Glomerular visceral epithelial cell (primary cell): Measurements from ENCODE around the gene BCKDHA.
"Not testable (repeated sequence)": the region's sequence is repeated elsewhere in the genome, so short reads cannot be mapped to it uniquely, and the experiment has no call there.

Experiments used
- DNase-seq: peaks from one replicate; pipeline ENCODE4 v3.0.0-alpha.2; 2016; ENCODE audit errors: extremely low spot score

Gene BCKDHA

DNA sequence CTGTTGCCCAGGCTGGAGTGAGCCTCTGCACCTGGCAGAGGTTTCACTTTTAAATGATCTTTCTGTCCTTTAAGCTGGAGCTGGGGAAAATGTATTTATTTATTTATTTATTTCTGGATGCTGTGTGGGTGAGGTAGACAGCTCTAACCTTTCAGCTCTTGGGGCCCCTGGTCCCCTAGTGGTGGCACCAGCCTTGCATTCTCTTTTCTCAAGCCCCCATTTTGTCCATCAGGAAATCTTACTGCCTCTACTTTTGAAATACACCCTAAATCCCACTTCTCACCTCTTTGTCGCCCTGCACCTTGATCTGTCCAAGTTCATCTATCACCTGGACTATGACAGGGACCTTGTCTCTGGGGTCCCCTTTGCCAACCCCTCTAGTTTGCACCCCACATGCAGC lies 31.5 kb upstream of the BCKDHA start:
- peak; percentile 28 for DNase-seq

DNA sequence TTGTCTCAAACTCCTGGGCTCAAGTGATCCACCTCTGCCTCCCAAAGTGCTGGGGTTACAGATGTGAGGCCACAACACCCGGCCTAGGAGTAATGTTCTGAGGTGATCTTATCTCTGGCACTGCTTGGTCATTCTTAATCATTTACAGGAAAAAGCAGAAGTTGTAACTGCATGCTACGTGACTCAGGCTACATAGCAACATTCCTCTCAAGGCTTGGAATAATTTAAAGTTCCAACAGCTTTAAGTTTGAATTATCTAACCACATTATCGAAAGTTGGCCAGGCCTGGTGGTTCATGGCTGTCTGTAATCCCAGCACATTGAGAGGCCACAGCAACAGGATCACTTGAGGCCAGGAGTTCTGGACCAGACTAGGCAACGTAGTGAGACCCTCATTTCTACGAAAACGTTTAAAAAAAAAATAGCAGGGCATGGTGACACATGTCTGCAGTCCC lies 29.7 kb upstream of the BCKDHA start:
- peak; percentile 86 for DNase-seq

DNA sequence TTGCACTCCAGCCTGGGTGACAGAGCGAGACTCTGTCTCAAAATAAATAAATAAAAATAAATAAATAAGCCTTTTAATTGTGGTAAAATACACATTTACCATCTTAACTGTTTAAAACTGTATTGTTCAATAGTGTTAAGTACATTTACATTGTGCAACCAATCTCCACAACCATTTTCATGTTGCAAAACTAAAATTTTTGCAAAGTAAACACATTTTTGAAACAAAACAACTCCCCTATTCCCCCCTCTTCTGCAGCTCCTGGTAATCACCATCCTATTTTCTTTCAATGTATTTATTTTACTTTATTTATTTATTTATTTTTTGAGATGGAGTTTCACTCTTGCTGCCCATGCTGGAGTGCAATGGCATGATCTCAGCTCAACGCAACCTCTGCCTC lies 27.8 kb upstream of the BCKDHA start:
- no peak for DNase-seq

DNA sequence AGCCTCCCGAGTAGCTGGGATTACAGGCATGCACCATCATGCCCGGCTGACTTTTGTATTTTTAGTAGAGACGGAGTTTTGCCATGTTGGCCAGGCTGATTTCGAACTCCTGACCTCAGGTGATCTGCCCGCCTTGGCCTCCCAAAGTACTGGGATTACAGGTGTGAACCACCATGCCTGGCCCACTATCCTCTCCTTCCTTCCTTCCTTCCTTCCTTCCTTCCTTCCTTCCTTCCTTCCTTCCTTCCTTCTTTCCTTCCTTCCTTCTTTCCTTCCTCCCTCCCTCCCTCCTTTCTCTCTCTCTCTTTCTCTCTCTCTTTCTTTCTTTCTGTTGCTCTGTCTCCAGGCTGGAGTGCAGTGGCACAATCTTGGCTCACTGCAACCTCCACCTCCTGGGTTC lies 26.5 kb upstream of the BCKDHA start:
- not testable (repeated sequence) for DNase-seq

DNA sequence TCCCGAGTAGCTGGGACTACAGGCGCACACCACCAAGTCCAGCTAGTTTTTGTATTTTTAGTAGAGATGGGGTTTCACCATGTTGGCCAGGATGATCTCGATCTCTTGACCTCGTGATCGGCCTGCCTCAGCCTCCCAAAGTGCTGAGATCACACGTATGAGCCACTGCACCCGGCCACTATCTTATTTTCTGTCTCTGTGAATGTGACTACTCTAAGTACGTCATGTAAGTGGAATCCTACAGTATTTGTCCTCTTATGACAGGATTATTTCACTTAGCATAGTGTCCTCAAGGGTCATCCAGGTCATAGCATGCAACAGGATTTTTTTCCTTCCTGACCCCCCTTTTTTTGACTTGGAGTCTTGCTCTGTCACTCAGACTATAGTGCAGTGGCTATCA lies 26.1 kb upstream of the BCKDHA start:
- DNase-seq, result no peak

DNA sequence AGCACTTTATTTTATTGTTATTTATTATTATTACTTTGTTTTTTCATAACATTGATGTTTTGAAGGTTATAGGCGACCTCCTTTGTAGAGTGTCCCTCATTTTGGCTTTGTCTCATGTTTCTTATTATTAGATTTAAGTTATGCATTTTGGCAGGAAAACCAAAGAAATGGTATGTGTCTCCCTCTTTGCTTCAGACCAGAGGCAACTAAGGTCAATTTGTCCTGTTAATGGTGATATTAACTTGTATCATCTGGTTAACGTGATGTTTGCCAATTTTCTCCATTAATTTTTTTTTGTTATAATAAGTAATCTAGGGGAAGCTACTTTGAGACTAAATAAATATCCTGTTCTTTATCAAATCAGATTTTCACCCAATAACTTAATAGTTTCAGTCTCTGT lies 25.1 kb upstream of the BCKDHA start:
- no peak for DNase-seq

DNA sequence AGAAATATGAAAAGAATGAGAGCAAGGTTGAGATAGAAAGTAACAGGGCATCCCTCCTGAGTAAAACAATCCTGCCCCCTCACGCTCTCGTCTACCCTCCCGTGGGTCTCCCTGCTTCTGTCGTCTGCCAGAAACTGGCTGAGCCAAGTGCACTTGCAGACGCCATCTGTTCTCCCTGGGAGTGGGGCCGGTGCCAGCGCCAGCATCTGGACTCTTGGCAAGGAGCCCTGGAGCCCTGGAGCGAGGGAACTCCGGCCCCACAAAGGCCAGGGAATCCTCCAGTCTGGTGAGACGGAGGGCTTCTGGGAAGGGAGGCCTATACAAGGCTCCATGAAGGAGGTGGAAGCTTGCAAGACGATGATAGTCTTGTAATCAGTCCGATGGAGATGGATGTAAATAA lies 23.6 kb upstream of the BCKDHA start:
- peak; percentile 48 for DNase-seq

DNA sequence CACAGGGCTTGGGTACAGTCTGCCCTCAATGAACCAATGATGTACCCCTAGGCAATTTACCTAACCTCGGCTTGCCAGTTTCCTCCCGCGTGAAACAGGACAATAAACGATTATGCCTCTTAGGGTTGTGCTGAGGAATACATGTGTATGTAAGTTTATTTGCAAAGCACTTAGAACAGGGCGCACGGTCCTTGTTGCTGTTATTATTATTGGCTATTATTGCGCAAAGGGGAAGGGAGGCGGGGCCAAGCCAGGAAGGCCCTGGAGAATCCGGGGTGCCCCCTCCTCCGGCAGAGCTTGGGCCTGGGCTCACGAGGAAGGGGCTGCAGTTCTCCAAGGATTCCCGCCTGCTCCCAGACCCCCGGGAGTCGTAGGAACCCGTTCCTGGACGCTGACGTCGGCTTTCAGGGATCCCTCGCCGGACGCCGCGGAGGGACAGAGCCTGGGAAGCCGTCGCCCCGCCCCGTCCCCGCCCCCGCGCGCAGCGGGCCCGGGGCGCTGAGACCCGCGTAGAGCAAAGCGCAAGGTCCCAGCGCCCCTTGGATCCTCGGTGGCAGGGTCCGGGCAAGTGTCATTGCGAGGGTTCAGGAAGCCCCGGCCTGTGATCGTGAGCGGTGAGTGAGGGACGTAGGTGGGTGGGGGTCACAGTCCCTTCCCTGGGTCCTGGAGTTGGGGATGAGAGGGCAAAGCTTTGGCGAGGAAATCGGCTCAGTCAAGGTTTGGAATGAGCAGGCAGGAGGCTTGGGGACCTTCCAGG lies 21.2 kb upstream of the BCKDHA start, which contains the start of gene TMEM91:
TMEM91 (plus strand) TSS at position 293 of the 757 bp plus-strand sequence. CDS start 1,777 bp downstream, outside the sequence.
- DNase-seq, result no peak

DNA sequence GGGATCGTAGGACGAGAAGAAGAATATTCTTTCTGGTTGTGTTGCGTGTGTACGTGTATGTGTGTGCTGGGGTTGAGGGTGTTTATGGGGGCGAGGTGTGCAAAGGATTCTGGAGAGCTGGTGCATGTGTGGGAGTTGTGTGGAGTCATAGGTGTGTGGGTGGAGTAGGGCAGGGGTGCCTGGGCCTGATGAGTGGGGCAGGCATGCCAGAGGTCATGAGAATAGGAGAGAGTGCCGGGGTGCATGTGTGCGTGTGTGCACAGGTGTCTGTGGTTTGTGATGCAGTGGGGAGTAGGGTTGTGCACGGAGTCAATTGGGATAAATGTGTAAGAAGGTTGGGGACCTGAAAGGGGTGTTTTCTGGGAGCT lies 20.6 kb upstream of the BCKDHA start:
- DNase-seq, result no peak

DNA sequence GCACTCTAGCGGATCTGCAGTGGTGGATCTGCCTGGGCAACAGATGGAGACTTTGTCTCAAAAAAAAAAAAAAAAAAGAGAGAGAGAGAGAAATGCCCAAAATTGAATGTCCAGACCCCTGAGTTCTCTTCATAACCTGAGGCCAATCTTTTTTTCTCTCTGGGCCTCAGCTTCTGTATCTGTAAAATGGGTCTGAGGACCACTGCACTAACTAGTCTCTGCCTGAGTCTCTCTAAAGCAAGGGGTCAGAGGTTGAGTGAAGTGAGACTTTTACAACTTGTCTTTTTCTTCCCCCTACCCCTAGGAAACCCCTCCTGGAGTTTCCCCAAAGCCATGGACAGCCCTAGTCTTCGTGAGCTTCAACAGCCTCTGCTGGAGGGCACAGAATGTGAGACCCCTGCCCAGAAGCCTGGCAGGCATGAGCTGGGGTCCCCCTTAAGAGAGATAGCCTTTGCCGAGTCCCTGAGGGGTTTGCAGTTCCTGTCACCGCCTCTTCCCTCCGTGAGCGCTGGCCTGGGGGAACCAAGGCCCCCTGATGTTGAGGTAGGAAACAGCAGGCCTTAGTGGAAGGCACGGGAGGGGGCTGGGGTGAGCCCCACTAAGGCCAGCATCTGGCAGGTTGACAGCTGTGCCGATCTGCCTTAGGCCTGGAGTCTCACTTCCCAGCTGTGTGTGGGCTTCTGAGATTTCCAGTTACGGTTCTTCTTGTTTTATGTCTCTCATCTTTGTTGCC lies 19.5 kb upstream of the BCKDHA start:
- no peak for DNase-seq

DNA sequence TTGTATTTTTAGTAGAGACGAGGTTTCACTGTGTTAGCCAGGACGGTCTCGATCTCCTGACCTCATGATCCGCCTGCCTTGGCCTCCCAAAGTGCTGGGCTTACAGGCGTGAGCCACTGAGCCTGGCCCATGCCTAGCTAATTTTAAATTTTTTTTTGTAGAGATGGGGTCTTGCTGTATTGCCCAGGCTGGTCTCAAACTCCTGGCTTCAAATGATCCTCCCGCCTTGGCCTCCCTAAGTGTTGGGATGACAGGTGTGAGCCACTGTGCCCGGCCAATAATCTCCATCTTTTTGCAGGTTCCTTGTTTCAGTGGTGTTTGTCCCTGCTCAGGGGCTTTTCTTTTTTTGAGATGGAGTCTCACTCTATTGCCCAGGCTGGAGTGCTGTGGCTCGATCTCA lies 16.1 kb upstream of the BCKDHA start:
- not testable (repeated sequence) for DNase-seq

DNA sequence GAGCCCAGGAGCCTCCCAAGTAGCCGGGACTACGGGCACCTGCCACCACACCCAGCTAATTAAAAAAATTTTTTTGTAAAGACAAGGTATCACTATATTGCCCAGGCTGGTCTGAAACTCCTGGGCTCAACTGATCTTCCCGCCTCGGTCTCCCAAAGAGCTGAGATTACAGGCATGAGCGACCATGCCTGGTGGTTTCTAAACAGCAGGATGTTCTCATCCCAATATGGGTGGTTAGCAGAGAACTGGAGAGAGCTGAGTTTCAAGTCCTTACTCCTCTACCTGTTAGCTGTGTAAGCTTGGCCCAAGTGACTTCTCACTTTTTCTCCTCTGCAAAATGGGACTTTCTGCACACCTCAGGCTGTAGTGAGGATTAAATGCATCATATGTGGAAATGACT lies 13.3 kb upstream of the BCKDHA start:
- peak; percentile 52 for DNase-seq

DNA sequence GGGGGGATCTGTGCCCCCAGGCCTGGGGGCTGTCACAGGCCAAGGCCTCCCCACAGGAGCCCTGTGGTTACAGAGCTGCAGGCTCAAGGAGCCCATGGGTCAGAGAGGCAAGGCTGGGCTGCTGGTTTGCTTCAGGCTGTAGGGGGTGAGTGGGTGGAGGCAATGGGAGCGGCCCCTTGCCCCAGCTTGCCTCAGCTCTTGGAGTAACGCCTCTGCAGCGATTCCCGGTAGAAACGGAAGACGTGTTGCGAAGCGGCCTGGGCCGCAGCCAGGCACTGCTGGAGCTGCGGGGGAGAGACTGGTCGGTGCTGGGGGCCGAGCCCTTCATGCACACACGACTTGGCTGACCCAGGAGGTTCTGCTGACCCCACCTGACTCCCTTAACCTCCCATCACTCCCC lies 11.2 kb upstream of the BCKDHA start:
- DNase-seq, result no peak

DNA sequence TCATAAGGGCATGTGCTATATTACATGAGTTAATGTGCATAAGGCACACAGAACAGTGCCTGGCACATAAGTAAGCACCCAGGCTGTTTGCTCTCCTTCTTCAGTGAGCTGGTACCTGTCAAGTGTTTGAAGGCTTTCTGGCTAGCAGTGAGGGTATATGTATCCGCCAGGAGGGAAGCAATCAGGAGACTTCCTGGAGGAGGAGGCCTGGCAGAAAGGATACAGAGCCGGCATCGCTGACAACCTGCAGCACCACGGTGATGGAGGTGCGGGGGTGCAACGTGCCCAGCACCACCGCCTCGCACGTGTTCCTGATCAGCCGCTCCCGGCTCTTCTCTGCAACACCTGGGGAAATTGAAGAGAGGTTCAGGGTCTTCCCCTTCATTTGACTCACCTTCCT lies 6.0 kb upstream of the BCKDHA start:
- no peak for DNase-seq

DNA sequence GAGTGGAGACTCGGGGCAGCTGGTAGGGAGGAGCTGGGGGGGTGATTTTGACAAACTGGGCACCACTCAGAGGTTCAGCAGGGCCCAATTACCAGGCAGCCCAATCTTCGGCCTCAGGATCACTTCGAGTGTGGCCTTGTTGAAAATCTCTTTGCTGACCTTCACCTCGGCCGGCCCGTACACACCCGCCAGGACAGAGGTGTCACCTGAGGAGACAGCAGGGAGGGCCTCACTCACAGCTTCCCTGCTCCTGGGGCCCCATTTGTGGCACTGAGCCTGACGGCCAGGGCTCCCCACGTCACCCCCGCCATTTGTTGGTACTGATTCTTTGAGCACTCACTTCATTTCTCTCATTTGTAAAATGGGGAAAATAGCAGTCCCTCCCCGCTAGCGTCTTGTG lies 4.8 kb upstream of the BCKDHA start:
- DNase-seq, result no peak

DNA sequence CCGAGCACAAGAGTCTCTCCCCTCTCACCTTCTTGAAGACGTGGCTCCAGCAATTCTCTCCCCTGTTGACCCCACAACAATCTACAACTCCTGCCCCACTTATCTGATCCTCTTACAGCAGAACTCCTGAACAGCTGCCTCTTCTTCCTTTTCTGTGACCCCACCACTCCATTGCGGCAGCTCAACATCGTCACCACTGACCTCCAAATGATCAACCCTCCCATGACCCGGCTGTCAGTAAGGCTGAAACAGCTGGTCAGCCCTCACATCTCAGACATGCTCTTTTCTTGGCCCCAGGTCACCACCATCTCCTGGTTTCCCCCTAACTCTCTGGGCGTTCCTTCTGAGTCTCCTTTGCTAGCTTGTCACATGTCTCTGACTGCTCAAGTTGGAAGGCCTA lies 2.3 kb upstream of the BCKDHA start:
- DNase-seq, result no peak

DNA sequence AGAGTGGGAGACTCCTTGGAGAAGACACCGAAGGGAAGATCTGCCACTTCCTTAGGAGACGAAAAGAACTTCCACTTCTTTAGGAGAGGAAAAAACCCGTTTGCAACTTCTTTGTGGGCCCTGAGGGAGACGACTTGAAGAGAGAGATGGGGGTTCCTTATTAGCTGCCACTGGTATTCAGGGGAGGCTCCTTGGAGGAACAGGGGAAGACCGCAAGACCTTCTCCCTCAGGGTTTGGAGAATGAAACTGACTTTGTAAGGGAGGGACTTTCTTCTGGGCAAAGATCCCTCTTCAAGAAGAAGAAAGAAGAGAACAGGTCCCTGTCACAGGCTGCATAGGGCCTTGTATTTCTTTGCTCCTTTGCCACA lies 416 bp downstream of the BCKDHA start:
- no peak for DNase-seq

DNA sequence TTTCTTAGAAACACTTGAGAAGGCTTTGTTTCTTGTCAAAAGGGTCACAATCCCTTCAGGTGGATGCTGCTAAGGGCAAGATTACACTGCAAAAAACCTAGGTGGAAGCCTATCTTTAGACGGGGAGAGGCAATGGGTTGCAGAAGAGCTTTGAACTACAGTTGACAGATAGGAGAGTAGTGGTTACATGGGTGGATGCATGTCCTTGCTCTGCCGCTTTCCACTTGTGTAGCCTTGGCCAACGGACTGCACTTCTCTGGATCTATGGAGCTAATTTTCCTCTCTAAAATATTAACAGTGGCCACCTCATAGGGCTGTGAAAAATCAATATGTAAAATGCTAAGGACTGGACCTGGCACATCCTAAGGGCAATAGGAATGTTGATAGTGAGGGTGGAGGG lies 980 bp downstream of the BCKDHA start:
- DNase-seq, result no peak

DNA sequence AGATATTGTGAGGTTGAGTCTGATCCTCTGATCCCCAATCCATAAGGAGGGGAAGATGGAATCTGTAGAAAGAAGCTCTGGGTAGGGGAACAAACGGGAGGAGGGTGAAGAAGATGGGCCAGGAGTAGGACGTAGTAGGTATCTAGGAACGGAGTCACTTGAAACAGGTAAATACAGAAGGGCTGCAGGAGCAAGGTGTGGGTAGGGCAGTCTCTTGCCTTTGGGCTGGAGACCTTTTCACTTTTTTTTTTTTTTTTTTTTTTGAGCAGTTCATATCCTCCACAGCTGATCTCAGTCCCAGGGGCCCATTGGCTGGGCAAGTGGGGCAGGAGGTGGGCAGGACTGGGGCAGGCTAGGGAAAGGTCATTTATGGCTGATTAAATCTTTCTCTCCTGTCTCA lies 1.5 kb downstream of the BCKDHA start:
- DNase-seq, result no peak

DNA sequence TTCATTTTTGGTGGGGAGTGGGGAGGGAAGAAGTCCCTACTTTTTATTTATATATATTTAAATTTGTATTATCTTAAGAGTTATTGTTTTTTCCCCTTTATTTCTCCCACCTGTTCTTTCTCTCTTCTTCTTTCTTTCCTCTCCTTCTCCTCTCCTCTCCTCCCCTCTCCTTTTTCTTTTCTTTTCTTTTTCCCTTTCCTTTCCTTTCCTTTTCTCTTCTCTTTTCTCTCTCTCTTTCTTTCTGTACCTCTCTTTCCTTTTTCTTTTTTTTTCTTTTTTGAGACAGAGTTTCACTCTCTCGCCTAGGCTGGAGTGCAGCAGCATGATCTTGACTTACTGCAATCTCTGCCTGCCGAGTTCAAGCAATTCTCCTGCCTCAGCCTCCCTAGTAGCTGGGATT lies 1.9 kb downstream of the BCKDHA start:
- no peak for DNase-seq

DNA sequence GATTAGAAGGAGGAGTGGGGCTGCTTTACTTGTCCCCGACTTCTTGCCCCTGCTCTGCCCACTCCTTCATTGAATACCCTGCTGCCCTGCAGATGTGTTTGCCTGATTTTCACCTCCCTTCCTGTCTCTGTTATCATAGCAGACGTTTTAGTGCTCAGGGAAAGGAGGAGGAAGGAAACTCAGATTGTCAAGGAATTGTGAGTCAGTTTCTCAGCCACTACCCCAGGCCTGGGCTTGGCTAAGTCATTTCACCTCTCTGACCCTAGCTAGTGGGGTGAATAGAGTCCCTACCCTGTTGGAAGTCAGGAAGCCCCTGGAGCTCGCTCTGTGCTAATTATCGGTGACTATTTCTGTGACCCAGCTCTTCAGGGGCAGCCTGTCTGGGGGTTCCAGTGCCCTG lies 3.9 kb downstream of the BCKDHA start:
- no peak for DNase-seq

DNA sequence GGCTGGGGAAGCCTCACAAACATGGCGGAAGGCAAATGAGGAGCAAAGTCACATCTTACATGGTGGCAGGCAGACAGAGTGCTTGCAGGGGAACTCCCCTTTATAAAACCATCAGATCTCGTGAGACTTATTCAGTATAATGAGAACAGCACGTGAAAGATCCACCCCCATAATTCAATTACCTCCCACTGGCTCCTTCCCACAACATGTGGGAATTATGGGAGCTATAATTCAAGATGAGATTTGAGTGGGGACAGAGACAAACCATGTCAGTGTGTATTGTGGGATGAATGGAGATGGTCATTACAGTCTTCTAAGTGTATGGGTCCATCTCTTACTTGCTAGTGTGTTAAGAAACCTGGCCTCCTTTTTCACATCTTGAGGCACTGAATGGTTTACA lies 4.4 kb downstream of the BCKDHA start:
- DNase-seq, result no peak

DNA sequence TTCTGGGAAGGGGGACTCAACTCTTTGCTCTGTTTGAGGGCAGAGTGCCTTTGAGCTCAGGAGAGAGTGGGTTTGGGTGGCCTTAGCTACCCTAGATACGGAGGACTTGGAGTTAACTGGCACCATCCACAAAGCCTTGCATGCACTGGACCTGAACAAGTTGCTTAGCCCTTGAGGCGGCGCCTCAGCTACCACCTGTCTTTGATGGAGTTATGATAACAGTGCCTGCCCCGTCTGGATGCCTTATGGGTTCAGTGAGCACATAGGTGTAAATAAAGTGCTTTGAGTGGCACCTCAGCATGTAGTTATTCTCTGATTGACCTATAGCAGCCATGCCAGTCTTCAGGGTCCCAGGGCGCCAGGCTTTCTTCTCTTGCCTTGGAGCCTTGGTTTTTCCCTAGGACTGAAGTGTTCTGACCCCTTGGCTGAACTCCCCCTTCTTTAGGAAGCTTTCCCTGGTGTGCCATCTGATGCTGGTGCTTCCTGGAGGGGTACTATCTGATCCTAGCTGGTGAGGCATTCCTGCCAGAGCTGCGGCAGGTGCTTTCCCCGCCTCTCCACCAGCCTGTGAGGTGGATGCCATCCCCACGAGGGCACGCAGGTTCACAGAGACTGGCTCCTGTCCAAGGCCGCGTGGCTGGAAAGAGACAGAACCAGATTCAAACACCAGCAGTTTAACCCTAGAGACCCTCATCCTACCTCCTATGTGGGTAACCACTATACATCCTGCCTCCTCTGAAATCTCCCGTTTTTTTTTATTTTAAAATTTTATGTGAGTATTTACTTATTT lies 5.8 kb downstream of the BCKDHA start:
- DNase-seq, result no peak
